BJ (cell line): ENCODE data around the gene OSBPL6. TPM values are rescaled to one million over a fixed set of nuclear protein-coding genes. Genes with fewer than 3 reads are reported as not detected.

ENCODE experiments used
- CTCF ChIA-PET: fragments of 350-600 bp; formaldehyde crosslinking; extraction: SDS; loops from one replicate; lab custom pipeline; 2021; ENCODE audit warnings: antibody characterized with exemption, inconsistent platforms; lab: Yijun Ruan, JAX
- POLR2A ChIA-PET: fragments of 300-600 bp; sonication (Branson Sonifier 250); formaldehyde crosslinking; extraction: SDS; loops from one replicate; lab custom pipeline; 2021; ENCODE audit warnings: antibody characterized with exemption; lab: Charles Lee
- DNase-seq: peaks from one replicate; pipeline ENCODE4 v3.0.0-alpha.2; 2011; ENCODE audit warnings: low read depth
- H3K27me3 ChIP-seq: 2 replicates; pipeline ENCODE4 v1.6.0; 2011; ENCODE audit warnings: low read length; ENCODE audit not compliant: control insufficient read depth, insufficient read depth
- H3K36me3 ChIP-seq: 2 replicates; pipeline ENCODE4 v1.5.1; 2011; ENCODE audit warnings: low read length; ENCODE audit not compliant: control insufficient read depth, insufficient read depth
- H3K4me3 ChIP-seq: 2 replicates; pipeline ENCODE4 v1.5.1; 2011; ENCODE audit warnings: low read depth, mild to moderate bottlenecking, control low read depth, low read length
- polyA plus RNA-seq: library from polyadenylated mRNA; depleted of rRNA; stranded (reverse); fragments of >200 nt; gene quantifications from 2 replicates; pipeline ENCODE4 v1.2.3, GENCODE V29; 2011
- TF ChIP-seq, protein P1 (sequence below): IDR thresholded peaks from 2 replicates; pipeline ENCODE4 v1.5.1; 2011; ENCODE audit warnings: low read depth, mild to moderate bottlenecking, control low read depth, inconsistent platforms, low read length, moderate library complexity; ENCODE audit not compliant: insufficient read depth

Gene OSBPL6
- polyA plus RNA-seq, 1 experiment = 3.7 TPM

DNA sequence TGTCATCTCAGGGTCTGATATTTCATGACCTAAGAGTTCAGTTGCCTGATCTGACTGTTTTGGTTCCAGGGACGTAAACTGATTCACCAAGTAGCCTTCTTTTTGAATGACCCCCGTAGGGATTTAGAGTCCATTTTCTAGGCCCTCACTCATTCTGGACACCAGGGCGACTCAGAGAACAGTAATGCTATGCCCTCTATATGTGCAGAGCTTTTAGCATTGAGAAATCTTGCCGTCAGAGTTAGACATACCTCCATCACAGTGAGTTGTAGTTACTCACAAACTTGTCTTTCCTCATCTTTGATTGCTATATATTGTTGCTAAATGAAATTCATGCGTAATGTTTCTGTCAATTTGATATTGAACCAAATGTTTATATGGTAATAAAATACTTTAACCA lies 92.3 kb downstream of the OSBPL6 start:
- H3K4me3 ChIP-seq = no peak overlapping the region
- TF ChIP-seq, protein P1, sequence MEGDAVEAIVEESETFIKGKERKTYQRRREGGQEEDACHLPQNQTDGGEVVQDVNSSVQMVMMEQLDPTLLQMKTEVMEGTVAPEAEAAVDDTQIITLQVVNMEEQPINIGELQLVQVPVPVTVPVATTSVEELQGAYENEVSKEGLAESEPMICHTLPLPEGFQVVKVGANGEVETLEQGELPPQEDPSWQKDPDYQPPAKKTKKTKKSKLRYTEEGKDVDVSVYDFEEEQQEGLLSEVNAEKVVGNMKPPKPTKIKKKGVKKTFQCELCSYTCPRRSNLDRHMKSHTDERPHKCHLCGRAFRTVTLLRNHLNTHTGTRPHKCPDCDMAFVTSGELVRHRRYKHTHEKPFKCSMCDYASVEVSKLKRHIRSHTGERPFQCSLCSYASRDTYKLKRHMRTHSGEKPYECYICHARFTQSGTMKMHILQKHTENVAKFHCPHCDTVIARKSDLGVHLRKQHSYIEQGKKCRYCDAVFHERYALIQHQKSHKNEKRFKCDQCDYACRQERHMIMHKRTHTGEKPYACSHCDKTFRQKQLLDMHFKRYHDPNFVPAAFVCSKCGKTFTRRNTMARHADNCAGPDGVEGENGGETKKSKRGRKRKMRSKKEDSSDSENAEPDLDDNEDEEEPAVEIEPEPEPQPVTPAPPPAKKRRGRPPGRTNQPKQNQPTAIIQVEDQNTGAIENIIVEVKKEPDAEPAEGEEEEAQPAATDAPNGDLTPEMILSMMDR = no peak
- H3K27me3 ChIP-seq = no peaks in the 10 kb centered on the region
- no peaks in the 10 kb centered on the region for H3K36me3 ChIP-seq
- CTCF ChIA-PET = interaction anchor here (0.6 kb wide), 1 partner anchor 96 kb away, joined by 3 read pairs; no protein-coding TSS in a partner anchor
- POLR2A ChIA-PET = no interaction called here
- no peak for DNase-seq

DNA sequence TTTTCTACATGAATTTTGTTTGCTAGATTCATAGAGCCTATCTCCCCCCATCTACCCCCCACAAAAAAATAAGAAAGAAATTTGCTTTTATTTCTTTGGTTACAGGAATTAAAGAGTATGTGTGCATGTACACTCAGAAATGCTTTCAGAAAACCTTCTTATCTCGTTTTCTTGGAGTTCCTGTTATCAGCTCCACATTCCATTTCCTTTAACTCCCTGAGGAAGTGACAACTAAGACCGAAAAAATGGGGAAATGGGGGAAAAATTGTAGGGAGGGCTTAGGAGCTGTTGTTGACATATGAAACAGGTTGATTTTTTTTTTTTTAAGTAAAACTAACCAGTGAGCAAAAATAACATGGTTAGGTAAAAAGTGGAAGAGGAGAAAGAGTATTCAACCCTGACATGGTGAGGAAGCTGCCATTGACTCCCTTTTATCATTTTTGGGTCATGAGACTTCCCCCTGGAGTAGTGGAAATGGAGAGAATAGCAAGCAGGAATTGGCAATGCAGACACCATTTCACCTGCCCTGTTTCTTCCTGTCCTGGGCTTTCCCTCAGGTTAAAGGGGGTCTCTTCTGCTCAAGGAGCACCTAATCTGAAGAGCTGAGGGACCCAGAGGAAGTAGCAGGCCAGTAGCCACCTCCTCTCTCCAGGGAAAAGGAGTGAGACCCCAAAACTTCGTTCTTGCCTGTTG lies 93.5 kb downstream of the OSBPL6 start:
- H3K27me3 ChIP-seq = no peaks in the 10 kb centered on the region
- H3K36me3 ChIP-seq = no peaks in the 10 kb centered on the region
- POLR2A ChIA-PET = no interaction called here
- DNase-seq = no peak
- TF ChIP-seq, protein P1 = no peak
- no peak overlapping the region for H3K4me3 ChIP-seq
- CTCF ChIA-PET = interaction anchor here (1.0 to 1.1 kb wide), 2 partner anchors 76 to 127 kb away, joined by 3 read pairs; no protein-coding TSS in a partner anchor

DNA sequence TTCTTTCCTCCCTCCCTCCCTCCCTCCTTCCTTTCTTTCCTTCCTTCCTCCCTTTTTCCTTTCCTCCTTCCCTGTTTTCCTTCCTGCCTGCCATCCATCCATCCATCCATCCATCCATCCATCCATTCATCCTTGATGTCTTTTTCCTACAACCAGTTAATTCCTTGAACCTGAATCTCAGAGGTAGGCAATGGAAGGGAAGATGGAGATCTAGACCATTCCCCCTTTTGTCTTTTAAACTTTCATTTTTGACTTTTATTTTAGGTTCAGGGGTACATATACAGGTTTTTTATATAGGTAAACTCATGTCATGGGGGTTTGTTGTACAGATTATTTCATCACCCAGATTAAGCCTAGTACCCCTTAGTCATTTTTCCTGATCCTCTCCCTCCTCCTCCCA lies 97.4 kb downstream of the OSBPL6 start:
- TF ChIP-seq, protein P1 = no peak
- H3K27me3 ChIP-seq = no peaks in the 10 kb centered on the region
- CTCF ChIA-PET = no interaction called here
- DNase-seq = no peak
- no peaks in the 10 kb centered on the region for H3K36me3 ChIP-seq
- H3K4me3 ChIP-seq = no peak overlapping the region
- POLR2A ChIA-PET = no interaction called here

DNA sequence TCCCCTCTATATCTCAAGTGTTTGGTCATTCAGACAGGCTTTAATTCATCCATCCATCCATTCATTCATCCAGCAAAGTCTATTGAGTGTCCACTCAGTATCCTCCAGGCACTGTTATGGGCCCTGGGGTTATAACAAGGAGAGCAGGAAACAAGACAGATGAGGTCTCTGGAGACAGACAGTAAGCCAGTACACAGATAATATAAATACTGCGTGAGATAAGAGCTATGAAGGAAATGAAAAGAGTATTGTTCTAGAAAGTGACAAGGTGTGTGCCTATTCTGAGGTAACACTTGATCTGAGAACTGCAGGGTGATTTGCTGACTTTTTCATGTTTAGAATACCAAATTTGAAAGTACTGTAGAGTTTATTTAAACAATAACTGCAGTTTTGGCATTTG lies 98.3 kb downstream of the OSBPL6 start:
- no peaks in the 10 kb centered on the region for H3K27me3 ChIP-seq
- CTCF ChIA-PET = interaction anchor here (0.7 kb wide), 1 partner anchor 614 kb away, joined by 3 read pairs; no protein-coding TSS in a partner anchor
- DNase-seq = no peak
- TF ChIP-seq, protein P1 = no peak
- POLR2A ChIA-PET = no interaction called here
- H3K4me3 ChIP-seq = no peak overlapping the region
- H3K36me3 ChIP-seq = no peaks in the 10 kb centered on the region

DNA sequence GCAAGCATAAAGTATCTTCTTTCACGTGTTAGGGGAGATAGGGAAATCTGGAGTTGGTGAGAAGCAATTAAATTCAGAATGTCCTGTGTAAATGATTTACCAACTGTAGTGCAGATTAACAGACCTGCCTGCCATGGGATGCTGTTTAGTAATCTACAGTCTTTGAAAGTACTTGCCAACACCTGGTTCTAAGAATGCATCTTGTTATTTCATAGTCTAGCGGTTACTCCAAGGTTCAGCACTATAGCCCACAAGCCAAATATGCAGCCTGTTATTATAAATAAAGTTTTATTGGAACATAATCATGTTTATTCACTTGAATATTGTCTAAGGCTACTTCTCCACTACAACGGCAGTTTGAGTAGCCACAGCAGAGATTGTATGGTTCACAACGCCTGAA lies 100.8 kb downstream of the OSBPL6 start:
- ChIA-PET CTCF (interaction anchor here (1.5 kb wide), 1 partner anchor 22 kb away, joined by 3 read pairs; no protein-coding TSS in a partner anchor), POLR2A (no interaction called here)

More for the DNA sequence above, 100.8 kb downstream of the OSBPL6 start:
- TF ChIP-seq, protein P1 = no peak
- Histone ChIP-seq H3K27me3 (no peaks in the 10 kb centered on the region), H3K36me3 (no peaks in the 10 kb centered on the region), H3K4me3 (no peak overlapping the region)
- DNase-seq = no peak
